Inflammatory macrophage (primary cell): ENCODE data around the gene ZBTB12.
A peak's percentile ranks its signal among the peaks of the same experiment; 100 is the strongest.
"Not testable (repeated sequence)": the region's sequence is repeated elsewhere in the genome, so short reads cannot be mapped to it uniquely, and the experiment has no call there.

Experiments used
- DNase-seq, 2 donors: peaks; one replicate each; pipeline ENCODE4 v3.0.0-alpha.2; 2020 to 2022

The ZBTB12 gene

DNA sequence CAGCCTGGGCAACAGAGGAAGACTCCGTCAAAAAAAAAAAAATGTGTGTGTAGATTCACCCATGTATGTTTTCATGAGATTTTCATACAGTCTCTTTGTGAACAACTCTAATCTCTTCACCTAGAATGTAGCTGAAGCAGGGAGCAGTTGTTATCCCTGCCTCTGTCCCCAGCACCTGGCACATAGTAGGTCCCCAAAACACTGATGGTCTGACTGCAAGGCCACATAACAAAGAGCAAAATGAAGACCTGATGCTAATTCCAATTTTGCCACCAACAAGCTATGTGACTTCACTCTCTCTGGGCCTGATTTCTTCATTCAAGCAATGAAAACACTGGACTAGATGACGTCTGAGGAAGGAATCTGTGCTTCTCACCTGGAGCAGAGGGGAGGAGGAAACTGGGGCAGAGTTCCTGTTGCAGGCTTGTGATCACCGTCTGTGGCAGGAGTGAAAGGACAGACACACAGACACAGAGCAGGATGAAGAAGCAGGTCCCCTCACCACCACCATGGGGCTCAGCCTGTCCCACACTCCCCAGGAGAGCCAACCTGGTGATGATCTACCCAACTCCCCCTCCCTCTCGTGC lies 27.7 kb downstream of the ZBTB12 start:
- DNase-seq, result no peak

DNA sequence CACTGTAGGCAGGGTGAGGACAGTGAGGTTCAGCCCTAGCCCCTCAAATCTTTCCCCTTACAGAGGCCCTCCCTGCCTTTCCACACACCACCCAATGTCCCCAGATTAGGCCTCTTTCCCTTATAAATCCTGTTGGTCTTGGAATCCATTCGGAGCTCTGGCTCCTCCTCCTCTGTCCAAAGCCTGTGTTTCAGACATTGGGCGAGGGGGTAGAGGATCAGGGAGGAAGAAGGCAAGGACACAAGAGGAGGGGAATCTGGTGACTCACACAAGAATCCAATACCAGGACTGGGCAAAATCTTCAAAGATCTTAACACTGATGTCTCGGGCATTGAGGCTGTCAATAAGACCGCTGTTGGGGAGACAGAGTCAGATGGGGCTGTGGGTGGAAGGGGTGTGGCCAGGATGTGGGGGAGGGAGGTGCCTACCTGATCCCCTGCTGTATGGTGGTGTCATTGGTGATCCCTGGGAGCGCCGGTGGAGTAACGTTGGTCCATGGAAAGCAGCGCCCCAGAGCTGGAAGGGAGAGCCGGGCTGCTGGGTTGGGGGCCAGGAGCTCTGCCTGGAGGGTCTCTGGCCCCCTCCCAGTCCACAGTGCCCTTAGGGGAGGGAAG lies 30.7 kb downstream of the ZBTB12 start:
- no peak for DNase-seq

DNA sequence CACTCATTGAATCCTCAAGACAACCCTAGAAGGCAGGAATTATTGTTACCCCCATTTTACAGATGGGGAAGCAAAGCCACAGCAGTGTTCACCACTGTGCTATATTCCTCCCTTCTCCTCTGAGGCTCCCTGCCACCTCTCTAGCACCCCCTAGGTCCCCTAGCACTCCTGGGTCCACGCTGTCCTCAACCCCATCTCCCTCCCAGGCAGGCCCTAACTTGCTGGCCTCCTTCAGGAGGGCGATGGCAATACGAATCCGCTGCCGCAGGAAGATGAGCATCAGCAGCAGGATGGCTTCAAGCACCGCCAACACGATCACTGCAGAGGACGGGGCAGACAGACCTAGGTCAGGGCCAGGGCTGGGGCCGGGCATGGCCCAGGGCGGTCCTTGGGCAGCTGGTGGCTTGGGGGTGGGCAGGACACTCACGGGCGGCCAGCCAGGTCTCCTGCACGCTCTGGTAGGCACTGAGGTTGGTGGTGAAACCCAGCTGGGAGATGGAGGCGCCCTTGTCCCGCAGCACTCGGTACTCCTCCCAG lies 31.4 kb downstream of the ZBTB12 start:
- no peak for DNase-seq

DNA sequence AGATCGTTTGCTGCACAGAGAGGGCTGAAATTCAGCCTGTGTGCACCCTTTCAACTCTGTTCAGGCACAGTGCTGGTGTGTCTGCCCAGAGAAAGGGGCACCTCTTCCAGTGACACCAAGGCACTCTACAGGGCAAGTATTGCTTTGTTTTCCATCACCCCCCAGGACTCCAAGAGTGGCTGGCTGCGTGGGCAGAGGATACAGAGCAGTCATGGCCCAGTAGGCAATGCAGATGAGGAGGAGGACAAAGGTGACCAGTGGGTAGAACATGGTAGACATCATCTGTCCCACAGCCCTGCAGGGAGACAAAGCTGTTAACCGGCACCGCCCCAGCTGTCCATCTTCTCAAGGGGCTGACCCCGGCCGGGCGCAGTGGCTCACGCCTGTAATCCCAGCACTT lies 32.5 kb downstream of the ZBTB12 start:
- DNase-seq, result no peak

DNA sequence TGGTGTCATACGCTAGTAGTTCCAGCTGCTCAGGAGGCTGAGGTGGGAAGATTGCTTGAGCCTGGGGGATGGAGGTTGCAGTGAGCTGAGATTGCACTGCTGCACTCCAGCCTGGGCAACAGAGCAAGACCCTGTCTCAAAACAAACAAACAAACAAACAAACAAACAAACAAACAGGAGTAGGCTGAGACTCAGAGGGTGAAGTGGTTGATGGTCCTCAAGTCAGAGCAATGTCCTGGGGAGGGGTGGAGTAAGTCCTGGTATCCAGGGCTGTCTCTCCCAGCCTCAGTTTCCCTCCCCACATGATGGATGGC lies 33.3 kb downstream of the ZBTB12 start:
- not testable (repeated sequence) for DNase-seq

DNA sequence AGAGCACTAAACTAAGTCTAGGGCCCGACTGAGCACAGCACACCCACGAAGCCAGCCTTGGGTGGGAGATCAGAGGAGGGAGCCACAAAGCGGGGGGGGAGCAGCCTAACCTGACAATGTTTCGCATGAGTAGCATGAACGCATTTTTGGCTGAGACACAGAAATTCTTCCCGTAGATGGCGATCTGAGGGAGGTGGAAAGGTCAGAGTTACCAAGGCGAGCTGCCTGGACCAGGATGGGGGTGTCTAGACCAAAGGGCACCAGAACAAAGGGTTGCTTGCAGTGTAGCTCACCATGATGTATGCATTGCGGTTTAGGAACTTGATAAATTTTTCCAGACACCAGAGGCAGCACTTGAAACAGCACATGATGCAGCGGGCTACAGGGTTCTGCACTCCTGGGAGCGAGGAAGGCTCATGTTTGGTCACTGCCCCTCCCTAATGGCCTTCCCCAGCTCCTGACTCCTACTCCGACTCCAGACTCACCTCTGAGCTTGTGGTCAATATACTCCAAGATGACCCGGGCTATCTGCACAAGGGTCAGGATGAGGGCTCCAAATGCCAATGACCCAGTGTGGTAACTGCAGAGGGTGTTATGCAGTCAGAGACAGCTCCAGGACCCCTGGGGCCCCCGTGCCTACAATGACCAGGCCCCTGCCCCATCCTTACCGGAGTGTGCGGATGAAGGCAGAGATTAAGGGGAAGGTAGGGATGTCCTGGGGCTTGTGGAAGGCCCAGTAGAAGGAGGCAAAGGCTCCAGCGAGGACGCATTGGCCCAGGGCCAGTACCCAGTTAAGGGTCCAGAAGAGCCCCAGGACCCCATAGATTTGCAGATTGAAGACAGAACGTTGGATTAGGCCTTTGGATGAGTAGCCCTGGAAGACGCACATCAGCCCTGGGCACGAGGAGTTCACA lies 36.4 kb downstream of the ZBTB12 start:
- no peak for DNase-seq

DNA sequence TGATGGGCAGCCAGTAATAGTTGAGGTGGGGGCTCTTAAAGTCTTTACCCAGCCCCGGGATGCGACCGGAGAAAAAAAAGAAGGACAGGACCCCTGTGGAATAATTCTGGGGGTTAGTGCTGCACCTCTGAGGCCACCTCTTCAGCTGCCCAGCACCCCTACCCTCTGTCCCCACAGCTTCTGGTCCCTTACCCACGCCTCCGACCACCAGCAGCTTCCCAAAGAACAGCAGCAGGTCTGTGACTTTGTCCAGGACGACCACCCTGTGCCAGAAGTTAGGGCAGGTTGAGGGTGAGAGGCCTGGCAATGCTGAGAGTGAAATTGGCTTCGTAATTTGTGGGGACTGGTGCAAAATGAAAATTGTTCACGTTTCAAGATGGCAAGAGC lies 37.1 kb downstream of the ZBTB12 start:
- DNase-seq, result no peak

DNA sequence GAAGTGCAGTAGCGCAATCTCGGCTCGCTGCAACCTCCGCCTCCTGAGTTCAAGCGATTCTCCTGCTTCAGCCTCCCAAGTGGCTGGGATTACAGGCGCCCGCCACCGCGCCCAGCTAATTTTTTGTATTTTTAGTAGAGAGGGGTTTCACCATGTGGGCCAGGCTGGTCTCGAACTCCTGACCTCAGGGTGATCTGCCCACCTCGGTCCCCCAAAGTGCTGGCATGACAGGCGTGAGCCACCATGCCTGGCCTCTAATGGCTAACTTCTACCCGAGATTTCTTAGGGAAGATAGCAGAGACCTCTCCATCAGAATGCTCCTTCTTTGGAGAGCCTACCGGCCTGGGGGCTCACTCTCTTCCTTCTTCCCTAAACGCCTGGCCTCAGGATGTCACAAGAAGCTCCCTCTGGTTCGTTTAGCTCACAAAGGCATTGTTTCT lies 37.7 kb downstream of the ZBTB12 start:
- not testable (repeated sequence) for DNase-seq

DNA sequence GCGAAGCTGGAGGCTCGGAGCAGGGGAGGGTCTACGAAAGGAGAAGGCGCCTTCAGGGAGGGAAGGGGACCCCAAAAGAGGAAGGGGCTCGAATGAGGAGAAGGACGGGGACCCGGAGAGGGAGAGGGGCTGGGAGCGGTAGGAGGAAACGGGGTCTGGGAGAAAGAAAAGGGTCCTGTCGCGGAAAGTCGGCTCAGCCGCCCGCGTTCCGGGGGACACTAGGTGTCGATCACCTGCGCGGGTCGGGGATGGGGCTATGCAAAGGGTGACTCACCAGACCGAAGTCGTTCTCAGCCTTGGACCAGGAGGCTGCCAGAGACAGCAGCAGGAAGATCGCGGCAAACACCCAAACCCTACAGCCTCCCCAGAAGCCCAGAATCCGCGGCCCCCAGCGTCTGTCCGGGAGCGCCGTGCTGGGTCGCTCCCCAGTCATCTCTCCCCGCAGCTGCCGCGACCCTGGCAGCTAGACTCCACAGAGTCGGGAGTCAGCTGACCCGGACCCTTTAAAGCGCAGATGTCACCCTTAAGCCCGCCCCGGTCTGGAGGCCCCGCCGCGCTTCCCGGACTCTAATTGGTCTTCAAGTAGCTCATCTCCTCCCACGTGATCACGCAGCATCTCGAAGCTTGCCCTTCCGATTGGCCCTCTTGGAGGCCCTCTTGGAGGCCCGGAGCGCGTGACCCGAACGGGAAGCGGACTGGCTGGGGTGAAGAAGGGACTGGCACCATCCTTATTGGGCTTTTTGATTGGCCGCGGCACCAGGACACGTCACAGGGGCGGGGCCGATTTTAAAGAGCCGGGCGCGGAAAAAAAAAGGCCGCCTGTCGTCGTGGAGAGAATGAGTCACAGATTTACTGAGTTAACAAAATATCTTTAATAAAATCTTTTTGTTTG lies 39.3 kb downstream of the ZBTB12 start, which contains the start of gene NEU1:
NEU1 (minus strand) TSS at position 478 of the 892 bp plus-strand sequence; CDS start at position 433, 45 bp downstream.
- DNase-seq, result peak; percentile 100

DNA sequence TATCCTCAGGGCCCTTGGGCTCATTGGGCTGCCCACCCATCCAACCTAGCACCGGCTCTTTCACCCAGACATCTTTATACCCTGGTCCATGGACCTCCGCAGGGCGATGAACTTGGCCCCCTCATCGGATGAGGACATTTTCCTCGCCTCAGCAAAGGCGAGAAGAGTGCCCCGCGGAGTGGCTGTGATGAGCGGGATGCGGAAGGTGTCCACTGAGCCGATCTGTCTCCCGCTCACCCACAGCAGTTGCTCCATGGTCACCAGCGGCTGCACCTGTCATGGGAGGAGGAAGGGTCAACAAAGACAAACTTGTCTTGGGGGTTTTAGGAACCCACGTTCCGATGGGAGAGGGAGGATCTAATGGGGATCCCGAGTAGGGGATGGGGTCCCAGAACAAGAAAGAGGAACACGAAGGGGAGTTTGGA lies 40.0 kb downstream of the ZBTB12 start:
- DNase-seq, result no peak

DNA sequence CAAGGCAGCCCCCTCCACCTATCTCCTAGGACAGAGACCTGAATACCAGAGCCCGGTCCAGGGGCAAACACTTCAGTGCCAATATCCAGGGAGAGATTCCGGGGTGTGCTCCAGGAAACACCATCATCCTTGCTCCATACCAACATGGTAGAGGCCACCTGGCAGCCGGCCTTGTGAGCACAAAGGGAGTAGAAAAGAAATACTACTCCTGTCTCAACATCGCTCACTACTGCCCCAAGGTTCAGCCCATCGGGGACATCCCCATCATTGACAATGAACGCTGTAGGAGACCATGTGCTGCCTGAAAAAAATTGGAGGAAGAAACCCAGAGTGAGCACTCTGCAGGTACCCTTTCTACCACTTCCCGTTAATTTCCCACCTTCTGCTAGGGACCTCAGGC lies 40.7 kb downstream of the ZBTB12 start:
- no peak for DNase-seq

DNA sequence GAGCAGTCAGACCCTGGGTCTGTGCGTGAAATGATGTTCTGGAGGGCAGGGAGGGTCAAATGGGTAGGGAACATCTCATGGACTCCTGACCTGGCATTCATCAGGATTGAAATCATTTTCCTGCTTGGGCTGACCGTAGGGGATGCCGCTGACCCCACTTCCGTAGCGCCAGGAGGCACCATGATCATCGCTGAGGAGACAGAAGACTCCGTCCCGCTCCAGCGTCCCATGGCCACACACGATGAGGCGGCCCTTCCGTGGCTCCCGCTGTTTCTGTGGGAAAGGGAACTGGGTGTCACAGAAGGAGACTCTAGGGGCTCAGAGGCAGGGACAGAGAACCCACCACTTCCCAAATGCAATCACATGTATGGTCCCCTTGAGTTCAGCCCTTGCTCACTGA lies 41.5 kb downstream of the ZBTB12 start:
- no peak for DNase-seq

DNA sequence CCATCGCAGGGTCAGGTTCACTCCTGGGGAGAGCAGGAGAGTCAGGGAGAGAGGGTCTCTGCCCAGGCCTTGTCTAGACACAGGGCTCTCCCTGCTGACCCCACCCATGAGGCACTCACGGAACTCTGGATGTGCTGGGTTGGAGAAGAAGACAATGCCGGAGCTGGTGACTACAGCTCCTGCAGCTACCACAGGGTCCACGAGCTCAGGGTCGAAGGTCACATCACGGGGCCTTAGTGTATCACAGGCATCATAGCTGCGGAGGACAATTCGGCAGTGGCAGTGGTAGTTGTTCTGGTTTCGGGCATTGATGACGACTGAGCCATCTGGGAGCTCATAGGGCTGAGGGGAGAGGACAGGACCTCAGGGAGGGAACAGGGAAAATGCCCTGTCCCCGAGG lies 42.0 kb downstream of the ZBTB12 start:
- no peak for DNase-seq

DNA sequence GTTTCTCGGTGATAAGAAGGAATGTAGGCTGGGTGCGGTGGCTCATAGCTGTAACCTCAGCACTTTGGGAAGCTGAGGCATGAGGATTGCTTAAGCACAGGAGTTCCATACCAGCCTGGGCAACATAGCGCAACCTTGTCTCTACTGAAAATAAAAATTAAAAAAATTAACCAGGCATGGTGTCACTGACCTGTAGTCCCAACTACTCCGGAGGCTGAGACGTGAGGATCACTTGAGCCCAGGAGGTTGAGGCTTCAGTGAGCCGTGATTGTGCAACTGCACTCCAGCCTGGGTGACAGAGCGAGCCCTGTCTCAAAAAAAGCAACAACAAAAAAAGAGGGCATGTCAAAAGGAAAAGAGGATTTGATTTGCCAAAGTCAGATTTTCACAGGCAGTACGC lies 43.2 kb downstream of the ZBTB12 start:
- DNase-seq, result no peak

DNA sequence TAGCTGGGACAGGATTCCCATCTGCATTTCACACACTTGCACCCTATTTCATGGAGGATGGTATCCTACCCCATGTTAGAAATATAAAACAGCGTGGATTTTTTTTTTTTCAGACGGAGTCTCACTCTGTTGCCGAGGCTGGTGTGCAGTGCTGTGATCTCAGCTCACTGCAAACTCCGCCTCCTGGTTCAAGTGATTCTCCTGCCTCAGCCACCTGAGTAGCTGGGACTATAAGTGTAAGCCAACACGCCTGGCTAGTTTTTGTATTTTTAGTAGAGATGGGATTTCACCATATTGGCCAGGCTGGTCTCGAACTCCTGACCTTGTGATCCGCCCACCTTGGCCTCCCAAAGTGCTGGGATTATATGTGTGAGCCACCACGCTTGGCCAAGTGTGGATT lies 44.1 kb downstream of the ZBTB12 start:
- DNase-seq, result not testable (repeated sequence)

DNA sequence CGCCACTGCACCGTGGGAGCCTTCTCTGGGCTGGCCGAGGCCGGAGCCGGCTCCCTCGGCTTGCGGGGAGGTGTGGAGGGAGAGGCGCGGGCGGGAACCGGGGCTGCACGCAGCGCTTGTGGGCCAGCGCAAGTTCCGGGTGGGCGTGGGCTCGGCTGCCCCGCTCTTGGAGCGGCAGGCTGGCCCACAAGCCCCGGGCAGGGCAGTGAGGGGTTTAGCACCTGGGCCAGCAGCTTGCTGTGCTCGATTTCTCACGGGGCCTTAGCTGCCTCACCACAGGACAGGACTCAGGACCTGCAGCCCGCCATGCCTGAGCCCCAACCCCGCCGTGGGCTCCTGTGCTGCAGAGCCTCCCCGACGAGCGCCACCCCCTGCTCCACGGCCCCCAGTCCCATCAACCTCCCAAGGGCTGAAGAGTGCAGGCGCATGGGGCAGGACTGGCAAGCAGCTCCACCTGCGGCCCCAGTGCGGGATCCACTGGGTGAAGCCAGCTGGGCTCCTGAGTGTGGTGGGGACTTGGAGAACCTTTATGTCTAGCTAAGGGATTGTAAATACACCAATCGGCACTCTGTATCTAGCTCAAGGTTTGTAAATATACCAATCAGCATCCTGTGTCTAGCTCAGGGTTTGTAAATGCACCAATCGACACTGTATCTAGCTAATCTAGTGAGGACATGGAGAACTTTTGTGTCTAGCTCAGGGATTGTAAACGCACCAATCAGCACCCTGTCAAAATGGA lies 49.7 kb downstream of the ZBTB12 start:
- not testable (repeated sequence) for DNase-seq

DNA sequence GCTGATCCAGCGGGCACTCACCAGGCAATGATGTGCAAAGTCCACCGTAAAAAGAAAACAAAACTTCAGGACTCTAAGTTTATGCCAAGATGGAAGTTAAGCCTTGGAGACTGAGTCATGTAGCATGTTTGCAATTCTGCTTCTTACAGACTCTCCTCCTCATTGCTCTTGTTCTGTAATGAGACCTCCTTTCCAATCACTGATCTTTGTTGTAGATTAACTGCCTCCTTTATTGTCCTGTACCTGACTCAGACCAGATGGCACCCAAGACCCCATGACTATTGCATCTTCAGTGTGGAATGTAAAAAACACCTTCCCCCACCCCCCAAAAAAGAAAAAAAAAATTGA lies 50.4 kb downstream of the ZBTB12 start:
- DNase-seq, result no peak

DNA sequence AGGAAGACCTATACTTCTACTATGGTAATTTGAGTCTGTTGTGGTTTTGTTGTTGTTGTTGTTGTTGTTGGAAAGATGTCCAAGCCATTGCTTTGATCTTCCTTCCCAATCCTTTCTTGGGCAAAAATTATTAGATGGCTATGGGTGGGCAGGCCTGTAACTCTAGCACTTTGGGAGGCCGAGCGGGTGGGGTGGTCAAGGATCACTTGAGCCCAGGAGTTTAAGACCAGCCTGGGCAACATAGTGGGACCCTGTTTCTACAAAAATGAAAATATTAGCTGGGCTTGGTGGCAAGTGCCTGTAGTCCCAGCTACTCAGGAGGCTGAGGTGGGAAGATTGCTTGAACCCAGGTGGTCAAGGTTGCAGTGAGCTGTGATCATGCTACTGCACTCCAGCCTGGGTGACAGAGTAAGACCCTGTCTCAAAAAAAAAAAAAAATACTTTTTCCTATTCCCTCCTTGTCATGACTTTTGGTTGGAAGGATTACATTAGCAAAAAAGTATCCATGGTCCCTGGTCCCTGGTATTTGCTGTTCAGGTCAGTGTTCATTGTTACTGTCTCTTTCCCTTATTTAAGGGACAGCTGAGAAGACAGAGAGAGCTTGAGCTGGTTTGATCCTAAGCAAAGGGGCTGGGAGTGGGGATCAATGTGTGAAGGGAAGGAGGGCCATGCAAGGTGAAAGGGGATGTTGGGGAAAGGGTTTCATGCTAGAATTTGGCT lies 51.0 kb downstream of the ZBTB12 start:
- DNase-seq, result no peak
